CD4-positive, alpha-beta memory T cell (primary cell): Measurements from ENCODE around the gene AP3M1. TPM values are rescaled to one million over a fixed set of nuclear protein-coding genes. Genes with fewer than 3 reads are reported as not detected.
A peak's percentile ranks its signal among the peaks of the same experiment; 100 is the strongest.
"Not testable (repeated sequence)": the region's sequence is repeated elsewhere in the genome, so short reads cannot be mapped to it uniquely, and the experiment has no call there.

Experiments
- CTCF ChIA-PET: fragments of 350-600 bp; sonication (Branson Sonifier 250); formaldehyde crosslinking; loops from one replicate; lab custom pipeline; 2021; ENCODE audit warnings: inconsistent platforms; ENCODE audit not compliant: partially characterized antibody; lab: Charles Lee
- POLR2A ChIA-PET: fragments of 350-600 bp; sonication (Branson Sonifier 250); formaldehyde crosslinking; loops from one replicate; lab custom pipeline; 2021; ENCODE audit not compliant: partially characterized antibody; lab: Charles Lee
- DNase-seq, 5 donors: peaks; one replicate each; pipeline versions ENCODE4 v3.0.0 to v3.0.0-alpha.2; 2020 to 2022; ENCODE audit warnings: mixed read lengths in 1 of 5
- H3K27ac ChIP-seq: one replicate; pipeline ENCODE4 v1.7.0; 2013; ENCODE audit warnings: low read depth, low read length
- H3K27me3 ChIP-seq: 2 replicates; pipeline ENCODE4 v1.7.0; 2013; ENCODE audit warnings: mild to moderate bottlenecking, low read length, moderate library complexity; ENCODE audit not compliant: insufficient read depth
- H3K36me3 ChIP-seq: 2 replicates; pipeline ENCODE4 v1.7.0; 2013; ENCODE audit warnings: mild to moderate bottlenecking, low read length, moderate library complexity; ENCODE audit not compliant: insufficient read depth
- H3K4me1 ChIP-seq: 2 replicates; pipeline ENCODE4 v1.7.0; 2013; ENCODE audit warnings: mild to moderate bottlenecking, low read length, moderate library complexity; ENCODE audit not compliant: insufficient read depth
- H3K4me3 ChIP-seq, 2 donors: one replicate each; pipeline ENCODE4 v1.7.0; 2013; ENCODE audit warnings: low read length in 2 of 2, mild to moderate bottlenecking in 1 of 2
- H3K9me3 ChIP-seq, 2 donors: one replicate each; pipeline ENCODE4 v1.7.0; 2013; ENCODE audit warnings: low read length in 2 of 2, control low read depth in 1 of 2; ENCODE audit not compliant: control insufficient read depth in 1 of 2
- H3K27ac Mint-ChIP-seq, 7 donors: one replicate each; pipeline ENCODE4 v1.8.0; 2020 to 2021; ENCODE audit warnings: mixed read lengths in 7 of 7, mild to moderate bottlenecking in 6 of 7, inconsistent platforms in 3 of 7, moderate library complexity in 3 of 7
- H3K27me3 Mint-ChIP-seq, 2 donors: one replicate each; pipeline ENCODE4 v1.8.0; 2020 to 2021; ENCODE audit warnings: mixed read lengths in 2 of 2
- H3K36me3 Mint-ChIP-seq, 2 donors: one replicate each; pipeline ENCODE4 v1.8.0; 2020 to 2021; ENCODE audit warnings: mixed read lengths in 2 of 2, inconsistent platforms in 1 of 2, mild to moderate bottlenecking in 1 of 2
- H3K4me1 Mint-ChIP-seq, 4 donors: one replicate each; pipeline ENCODE4 v1.8.0; 2020 to 2021; ENCODE audit warnings: mixed read lengths in 4 of 4, mild to moderate bottlenecking in 1 of 4
- H3K4me3 Mint-ChIP-seq, 8 donors: one replicate each; pipeline ENCODE4 v1.8.0; 2020 to 2021; ENCODE audit warnings: mixed read lengths in 8 of 8, mild to moderate bottlenecking in 7 of 8, moderate library complexity in 6 of 8, inconsistent platforms in 3 of 8
- H3K9me3 Mint-ChIP-seq, 8 donors: one replicate each; pipeline ENCODE4 v1.8.0; 2020 to 2021; ENCODE audit warnings: mixed read lengths in 8 of 8, mild to moderate bottlenecking in 5 of 8, inconsistent platforms in 3 of 8, moderate library complexity in 1 of 8
- intact Hi-C: fragments of 100-400 bp; cut with micrococcal nuclease; formaldehyde crosslinking; loops from one replicate; pipeline ENCODE4 v1.15.1; 2023
- polyA plus RNA-seq, 2 donors: library from polyadenylated mRNA; unstranded; fragments of 300-500 nt; fragmentation: Illumina TruSeq; gene quantifications; one replicate each; pipeline ENCODE4 v1.2.3, GENCODE V29; 2021
- total RNA-seq, 2 experiments: library from RNA; stranded (reverse); gene quantifications; one replicate each; pipeline ENCODE4 v1.2.3, GENCODE V29; 2021

AP3M1 gene
- total and polyA plus RNA-seq, 4 experiments from 2014 or later: 28.7 to 38.8 (median 38.1) TPM

- no peak for DNase-seq
- peaks cover 19 to 41% (median 33%) of the 10 kb centered on the region in 4 donors for H3K4me1 Mint-ChIP-seq
- H3K9me3 Mint-ChIP-seq: no peaks in the 10 kb centered on the region
These were observed 1.5 kb upstream of the AP3M1 start for GRCh38 chr10:74151879-74152722.

GRCh38 chr10:74150990-74151878, 606 bp upstream of the AP3M1 start, which contains the start of gene ADK:
Gene ADK, plus strand, starts transcription at chr10:74151221. Its CDS starts 58 bp downstream, at chr10:74151279.
- DNase-seq: peak; percentile 99 to 100 (median 99)
- ChIA-PET CTCF (interaction anchor here (0.8 to 5.6 kb wide), 15 partner anchors 12 to 947 kb away, joined by 3 to 52 read pairs (median 5); no protein-coding TSS in a partner anchor), POLR2A (interaction anchor here (0.6 to 2.9 kb wide), 25 partner anchors 11 to 1084 kb away, joined by 3 to 46 read pairs (median 4); partner anchors contain the start of genes CHCHD1, COMTD1, MRPS16 and SAMD8)
- peak within 1 kb of the TSS; percentile 91 to 95 for H3K4me3 ChIP-seq
- intact Hi-C loops: loop anchor here (1.0 to 5.0 kb wide), 8 partner anchors 25 to 1059 kb away; partner anchors contain the start of genes KAT6B, SAMD8, VDAC2 and ZSWIM8
- no peaks in the 10 kb centered on the region for H3K36me3 ChIP-seq
- Mint-ChIP-seq H3K27me3 (no peaks in the 10 kb centered on the region), H3K36me3 (peaks cover 6 to 10% of the 10 kb centered on the region in 2 donors), H3K27ac (peak within 1 kb of the TSS; percentile 7 to 89 (median 78)), H3K4me3 (no peak within 1 kb of the TSS), H3K9me3 (no peaks in the 10 kb centered on the region), H3K4me1 (peaks cover 24 to 50% (median 37%) of the 10 kb centered on the region in 4 donors)
- H3K27ac ChIP-seq: peak within 1 kb of the TSS; percentile 84
- H3K9me3 ChIP-seq: no peaks in the 10 kb centered on the region
- peaks cover 39% of the 10 kb centered on the region for H3K4me1 ChIP-seq
- no peaks in the 10 kb centered on the region for H3K27me3 ChIP-seq

More at GRCh38 chr10:74151879-74152722, 1.5 kb upstream of the AP3M1 start:
- Mint-ChIP-seq H3K4me3 (peak overlapping the region in 1 of 8 donors; percentile 26), H3K27me3 (no peaks in the 10 kb centered on the region), H3K27ac (peak overlapping the region in 6 of 7 donors; percentile 58 to 89 (median 80)), H3K36me3 (peaks cover 2 to 5% of the 10 kb centered on the region in 2 donors)
- intact Hi-C loops: loop anchor here (1.0 to 5.0 kb wide), 7 partner anchors 24 to 1058 kb away; partner anchors contain the start of genes KAT6B, SAMD8 and VDAC2
- Histone ChIP-seq H3K36me3 (no peaks in the 10 kb centered on the region), H3K27ac (peak overlapping the region; percentile 84), H3K4me3 (peak overlapping the region; percentile 91 to 95), H3K9me3 (no peaks in the 10 kb centered on the region), H3K27me3 (no peaks in the 10 kb centered on the region), H3K4me1 (peaks cover 35% of the 10 kb centered on the region)
- CTCF ChIA-PET: interaction anchor here (0.8 to 5.6 kb wide), 9 partner anchors 13 to 92 kb away, joined by 3 to 52 read pairs (median 5); no protein-coding TSS in a partner anchor
- POLR2A ChIA-PET: interaction anchor here (0.6 to 2.9 kb wide), 11 partner anchors 10 to 1083 kb away, joined by 3 to 46 read pairs (median 5); partner anchors contain the start of genes CHCHD1 and COMTD1

DNA sequence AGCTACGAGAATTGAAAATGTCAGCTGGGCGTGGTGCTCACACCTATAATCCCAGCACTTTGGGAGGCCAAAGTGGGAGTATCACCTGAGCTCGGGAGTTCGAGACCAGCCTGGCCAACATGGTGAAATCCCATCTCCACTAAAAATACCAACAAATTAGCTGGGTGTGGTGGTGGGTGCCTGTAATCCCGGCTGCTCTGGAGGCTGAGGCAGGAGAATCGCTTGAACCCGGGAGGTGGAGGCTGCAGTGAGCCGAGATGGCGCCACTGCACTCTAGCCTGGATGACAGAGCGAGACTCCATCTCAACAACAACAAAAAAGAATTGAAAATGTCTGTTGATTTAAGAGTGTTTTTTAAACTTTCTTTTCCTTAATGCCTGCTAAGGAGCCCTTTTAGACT, 3.6 kb downstream of the AP3M1 start:
- H3K27ac Mint-ChIP-seq, H3K9me3 Mint-ChIP-seq, H3K27me3 ChIP-seq, intact Hi-C loops, H3K4me3 Mint-ChIP-seq, H3K27ac ChIP-seq, H3K4me3 ChIP-seq, DNase-seq, H3K9me3 ChIP-seq, H3K27me3 Mint-ChIP-seq, POLR2A ChIA-PET, H3K36me3 ChIP-seq: not testable (repeated sequence)
- CTCF ChIA-PET: interaction anchor here (0.9 to 5.6 kb wide), 3 partner anchors 8 to 66 kb away, joined by 3 to 52 read pairs (median 3); no protein-coding TSS in a partner anchor
- H3K36me3 Mint-ChIP-seq: peaks cover 13 to 15% of the 10 kb centered on the region in 2 donors
- H3K4me1 ChIP-seq: peaks cover 38% of the 10 kb centered on the region
- peaks cover 17 to 45% (median 23%) of the 10 kb centered on the region in 4 donors for H3K4me1 Mint-ChIP-seq

GRCh38 chr10:74145133-74145532, 5.5 kb downstream of the AP3M1 start:
- H3K27me3 Mint-ChIP-seq: no peaks in the 10 kb centered on the region
- peaks cover 19 to 48% (median 25%) of the 10 kb centered on the region in 4 donors for H3K4me1 Mint-ChIP-seq
- no peak overlapping the region for H3K27ac ChIP-seq
- H3K9me3 Mint-ChIP-seq: no peaks in the 10 kb centered on the region
- H3K4me1 ChIP-seq: peaks cover 35% of the 10 kb centered on the region
- no peaks in the 10 kb centered on the region for H3K9me3 ChIP-seq
- H3K27me3 ChIP-seq: no peaks in the 10 kb centered on the region
- no peak overlapping the region for H3K4me3 Mint-ChIP-seq
- peak overlapping the region in 1 of 7 donors; percentile 18 for H3K27ac Mint-ChIP-seq
- H3K36me3 ChIP-seq: no peaks in the 10 kb centered on the region
- ChIA-PET CTCF (interaction anchor here (1.2 to 2.2 kb wide), 3 partner anchors 64 to 90 kb away, joined by 4 to 6 read pairs (median 4); no protein-coding TSS in a partner anchor), POLR2A (no interaction called here)
- H3K4me3 ChIP-seq: no peak overlapping the region
- intact Hi-C loops: no loop called here
- H3K36me3 Mint-ChIP-seq: peaks cover 15% of the 10 kb centered on the region in 2 donors
- DNase-seq: no peak

- Mint-ChIP-seq H3K4me1 (peaks cover 5 to 16% (median 10%) of the 10 kb centered on the region in 4 donors), H3K4me3 (no peak overlapping the region), H3K27ac (no peak overlapping the region), H3K27me3 (no peaks in the 10 kb centered on the region), H3K36me3 (peaks cover 24 to 36% of the 10 kb centered on the region in 2 donors), H3K9me3 (no peaks in the 10 kb centered on the region)
- H3K27me3 ChIP-seq: no peaks in the 10 kb centered on the region
- no peak for DNase-seq
- H3K4me1 ChIP-seq: peaks cover 7% of the 10 kb centered on the region
- H3K36me3 ChIP-seq: peaks cover 20% of the 10 kb centered on the region
- CTCF ChIA-PET: no interaction called here
- no peaks in the 10 kb centered on the region for H3K9me3 ChIP-seq
- no peak overlapping the region for H3K27ac ChIP-seq
- intact Hi-C loops: no loop called here
- POLR2A ChIA-PET: no interaction called here
- H3K4me3 ChIP-seq: no peak overlapping the region
These were observed 10.1 kb downstream of the AP3M1 start for GRCh38 chr10:74140553-74140952.

- no peaks in the 10 kb centered on the region for H3K9me3 Mint-ChIP-seq
- H3K4me3 ChIP-seq: no peak overlapping the region
- DNase-seq: no peak
- no peaks in the 10 kb centered on the region for H3K27me3 ChIP-seq
- POLR2A ChIA-PET: interaction anchor here (2.6 kb wide), 1 partner anchor 10 kb away, joined by 16 read pairs; the partner anchor contains the start of genes ADK and AP3M1
- H3K9me3 ChIP-seq: no peaks in the 10 kb centered on the region
- peaks cover 1% of the 10 kb centered on the region for H3K4me1 ChIP-seq
- no peak overlapping the region for H3K27ac Mint-ChIP-seq
- peaks cover 26 to 36% of the 10 kb centered on the region in 2 donors for H3K36me3 Mint-ChIP-seq
- peaks cover 21% of the 10 kb centered on the region for H3K36me3 ChIP-seq
- H3K27ac ChIP-seq: no peak overlapping the region
- intact Hi-C loops: no loop called here
- CTCF ChIA-PET: no interaction called here
- peaks cover 4 to 15% (median 7%) of the 10 kb centered on the region in 4 donors for H3K4me1 Mint-ChIP-seq
- H3K27me3 Mint-ChIP-seq: no peaks in the 10 kb centered on the region
- no peak overlapping the region for H3K4me3 Mint-ChIP-seq
These were observed 10.6 kb downstream of the AP3M1 start for GRCh38 chr10:74139981-74140380.
